ENCODE results near the gene FMN2.

- TF ChIP-seq CTCF (IDR thresholded peaks at IDR 0.05; ENCODE audit: insufficient read depth, low read length, poor library complexity, severe bottlenecking) (no peak), EZH2phosphoT487 (conservative IDR thresholded peaks at IDR 0.05; ENCODE audit: low read length) (no peak)
Observed at GRCh38 chr1:240247899-240248298, 156.2 kb downstream of the FMN2 start.

Data from SU-DHL-6 (cell line).